Activated CD8-positive, alpha-beta memory T cell treated with anti-CD3 and anti-CD28 coated beads, Interleukin-2, amount 50 U/mL, for 1 hour (primary cell): ENCODE measurements around the gene EYS.

Source experiments
- DNase-seq: peaks from one replicate; pipeline ENCODE4 v3.0.0-alpha.2; 2020; ENCODE audit errors: extremely low read depth

EYS gene

GRCh38 chr6:64141680-64142079, 1565.3 kb downstream of the EYS start:
- DNase-seq, result no peak

DNA sequence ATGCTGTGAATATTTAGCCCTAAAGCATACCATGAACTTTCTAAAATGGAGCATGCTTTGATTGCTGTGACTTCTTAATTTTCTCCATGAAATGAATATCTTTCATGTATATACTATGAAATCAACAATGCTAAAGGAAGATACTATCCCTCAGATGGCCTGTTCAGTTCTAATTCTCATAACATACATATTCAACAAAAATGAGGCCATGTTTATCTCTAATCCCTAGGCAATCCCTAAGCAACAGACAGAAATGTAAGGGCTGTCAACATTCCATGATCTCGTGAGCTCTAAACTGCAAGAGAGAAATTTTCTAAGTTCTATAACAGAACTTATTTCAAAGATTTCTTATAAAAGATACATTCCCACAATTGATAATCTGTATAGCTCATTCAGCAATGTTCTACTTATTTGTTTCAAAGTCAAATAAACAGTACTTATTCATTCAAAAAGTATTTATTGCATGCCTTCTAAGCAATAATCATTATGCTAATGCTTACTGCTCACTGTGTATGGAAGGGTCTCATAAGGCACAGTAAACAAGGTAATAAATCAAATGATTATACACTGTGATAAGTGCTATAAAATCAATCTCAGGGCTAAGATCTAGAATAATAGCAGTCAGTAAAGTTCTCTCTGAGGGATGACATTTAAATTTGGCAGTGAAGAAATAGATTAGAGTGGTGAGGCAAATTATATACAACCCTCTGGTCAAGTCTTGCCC, 1578.6 kb downstream of the EYS start:
- DNase-seq, result no peak

DNA sequence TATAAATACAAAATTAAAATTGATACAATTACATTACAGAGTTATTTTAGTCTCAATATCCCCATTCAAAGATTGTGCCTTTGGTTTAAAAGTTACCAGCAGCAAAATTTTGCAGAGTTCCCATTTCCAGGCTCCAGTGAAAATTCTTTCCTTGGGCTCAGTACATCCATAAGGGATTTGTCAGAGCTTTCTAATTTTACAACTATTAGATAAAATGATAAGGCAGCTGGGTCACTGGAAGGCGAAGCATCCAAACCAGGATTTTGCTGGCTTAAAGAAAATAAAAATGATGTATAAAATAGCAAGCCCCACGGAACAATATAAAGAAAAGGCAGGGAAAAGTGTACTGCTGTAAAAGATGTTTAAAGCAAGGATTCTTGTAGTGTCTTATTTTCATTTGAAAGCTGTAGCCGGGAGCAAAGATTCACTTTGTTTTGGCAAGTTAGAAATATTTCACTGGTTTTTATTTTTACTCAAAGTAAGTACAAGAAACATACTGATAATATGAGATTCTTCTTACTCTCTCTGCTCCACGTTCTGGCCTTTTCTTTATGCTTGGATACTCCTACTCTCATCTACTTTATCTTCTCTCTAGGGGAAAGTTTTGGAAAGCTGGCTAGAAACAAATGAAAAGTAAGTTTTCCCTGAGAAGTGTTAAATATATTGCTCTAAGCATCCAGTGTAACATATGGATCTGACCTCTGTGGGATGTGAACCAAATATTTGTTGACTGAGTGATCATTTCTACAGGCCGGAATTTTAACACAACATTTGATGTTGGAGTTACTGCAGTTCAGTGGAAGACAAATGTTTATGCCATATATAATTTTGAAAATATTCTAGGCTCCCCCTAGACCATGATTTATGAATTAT, 1583.0 kb downstream of the EYS start:
- no peak for DNase-seq

- DNase-seq, result no peak
Measured at GRCh38 chr6:64122712-64123375, 1584.2 kb downstream of the EYS start.

DNA sequence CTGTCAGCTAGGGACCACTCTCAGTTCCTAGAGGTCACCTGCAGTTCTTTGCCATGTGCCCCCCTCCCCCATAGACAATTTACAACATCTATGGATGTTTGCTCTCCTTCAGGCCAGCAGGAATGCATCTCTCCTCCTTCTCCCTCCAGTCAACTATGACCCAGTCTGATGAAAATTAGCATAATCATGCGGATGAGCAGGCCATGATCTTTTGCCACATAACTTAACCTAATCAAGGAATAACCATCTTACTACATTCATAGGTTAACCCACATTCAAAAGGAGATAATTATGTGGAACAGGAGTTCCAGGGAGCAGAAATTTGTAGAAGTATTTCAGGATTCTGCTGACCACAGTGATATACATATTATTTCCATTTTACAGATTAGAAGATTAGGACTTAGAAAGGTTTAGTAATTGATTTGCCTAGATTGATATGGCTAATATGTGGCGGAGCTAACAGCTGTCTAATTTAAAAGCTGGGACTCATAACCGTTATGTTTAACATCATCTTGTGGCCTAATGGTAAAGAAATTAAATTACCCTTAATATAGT, 1585.9 kb downstream of the EYS start:
- no peak for DNase-seq

DNA sequence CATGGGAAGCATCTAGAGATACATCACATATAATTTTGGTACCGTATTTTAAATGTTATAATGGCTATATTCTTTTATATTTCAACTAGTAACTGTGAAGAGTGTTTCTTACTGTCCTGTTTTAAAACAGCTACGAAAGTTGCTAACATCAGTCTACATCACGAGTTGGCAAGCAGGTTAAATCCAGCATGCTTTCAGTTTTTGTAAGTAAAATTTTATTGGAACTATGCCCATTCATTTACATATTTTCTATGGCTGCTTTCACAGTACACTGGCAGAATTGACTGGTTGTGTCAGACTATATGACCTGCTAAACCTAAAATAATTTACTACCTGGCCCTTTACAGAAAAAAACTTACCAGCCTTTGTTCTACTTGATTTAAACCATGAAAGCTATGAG, 1593.3 kb downstream of the EYS start:
- no peak for DNase-seq

DNA sequence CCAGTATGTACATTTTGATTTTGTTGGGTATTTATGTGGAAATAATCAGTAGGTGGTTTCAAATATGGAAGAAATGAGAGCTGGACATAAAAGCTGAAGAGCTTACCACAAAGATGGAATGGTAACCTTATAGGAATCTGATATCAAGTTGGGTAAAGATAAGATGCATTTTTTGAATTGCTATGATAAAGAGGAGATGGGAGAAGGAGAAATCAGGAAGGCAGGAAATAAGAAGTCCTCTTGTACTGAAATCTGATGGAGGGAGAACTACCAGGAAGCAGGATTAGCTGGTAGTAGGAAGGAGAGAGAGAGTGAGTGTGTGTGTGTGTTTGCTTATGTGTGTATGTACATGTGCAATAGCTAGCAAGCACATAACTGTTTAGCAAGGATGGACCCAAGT, 1603.0 kb downstream of the EYS start:
- DNase-seq, result no peak

DNA sequence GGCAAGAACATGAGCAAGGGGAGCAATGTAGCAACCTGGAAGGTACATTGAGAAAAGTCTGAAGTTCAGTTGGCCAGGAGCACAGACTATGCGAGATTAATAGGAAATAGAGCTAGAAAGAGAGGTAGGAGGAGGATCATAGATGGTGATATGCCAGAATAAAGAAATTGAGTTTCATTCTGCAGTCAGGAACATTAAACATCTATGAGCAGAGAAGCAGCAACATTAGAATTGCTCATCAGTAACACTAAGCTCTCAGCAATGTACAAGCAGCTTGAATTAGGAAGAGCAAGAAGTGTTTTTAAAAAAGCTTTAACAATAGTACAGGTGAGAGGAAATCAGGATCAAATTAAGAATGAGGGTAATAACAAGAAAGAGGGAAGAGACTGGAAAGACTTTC, 1603.5 kb downstream of the EYS start:
- no peak for DNase-seq

DNA sequence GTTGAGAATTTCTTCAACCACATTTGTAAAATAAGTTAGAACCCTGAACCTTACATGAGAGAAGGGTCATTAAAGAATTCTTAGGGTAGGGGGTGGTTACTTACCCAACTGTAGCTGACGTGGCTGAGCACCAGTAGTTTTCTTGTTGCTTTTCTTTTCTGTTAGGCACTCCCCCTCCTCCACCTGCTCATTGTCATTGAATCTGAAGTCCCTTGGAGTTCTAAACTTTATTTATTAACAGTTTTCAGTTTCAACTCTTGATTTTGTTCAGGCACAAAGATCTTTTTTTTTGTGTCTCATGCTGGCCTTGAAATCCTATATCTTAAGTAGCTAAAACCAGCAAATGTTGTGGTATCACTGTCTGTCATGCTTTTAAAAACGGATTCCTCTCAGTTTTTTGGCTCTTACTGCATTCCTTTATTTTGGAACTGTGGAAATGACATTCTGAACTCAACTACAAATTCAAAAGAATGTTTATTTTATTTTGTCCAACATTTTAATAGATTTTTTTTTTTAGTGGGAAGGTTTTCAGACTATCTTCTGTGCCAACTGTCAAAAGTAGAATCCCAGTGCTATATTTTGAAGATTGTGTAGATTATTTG, 1606.2 kb downstream of the EYS start:
- no peak for DNase-seq

- no peak for DNase-seq
Measured at GRCh38 chr6:64090352-64090751, 1616.7 kb downstream of the EYS start.

DNA sequence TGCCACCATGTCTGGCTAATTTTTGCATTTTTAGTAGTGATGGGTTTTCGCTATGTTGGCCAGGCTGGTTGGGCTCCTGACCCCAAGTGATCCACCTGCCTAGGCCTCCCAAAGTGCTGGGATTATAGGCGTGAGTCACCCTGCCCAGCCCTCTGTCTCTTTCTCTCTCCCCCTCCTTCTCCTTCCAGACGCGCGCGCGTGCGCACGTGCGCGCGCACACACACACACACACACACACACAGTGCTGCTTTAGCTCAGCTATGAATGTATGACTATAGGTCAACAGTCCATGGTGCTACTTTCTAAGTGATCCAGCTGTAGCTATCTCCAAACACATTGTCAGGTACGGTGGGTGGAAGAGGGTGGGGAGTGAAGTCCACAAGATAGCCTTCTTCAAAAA, 1621.9 kb downstream of the EYS start:
- DNase-seq, result no peak

DNA sequence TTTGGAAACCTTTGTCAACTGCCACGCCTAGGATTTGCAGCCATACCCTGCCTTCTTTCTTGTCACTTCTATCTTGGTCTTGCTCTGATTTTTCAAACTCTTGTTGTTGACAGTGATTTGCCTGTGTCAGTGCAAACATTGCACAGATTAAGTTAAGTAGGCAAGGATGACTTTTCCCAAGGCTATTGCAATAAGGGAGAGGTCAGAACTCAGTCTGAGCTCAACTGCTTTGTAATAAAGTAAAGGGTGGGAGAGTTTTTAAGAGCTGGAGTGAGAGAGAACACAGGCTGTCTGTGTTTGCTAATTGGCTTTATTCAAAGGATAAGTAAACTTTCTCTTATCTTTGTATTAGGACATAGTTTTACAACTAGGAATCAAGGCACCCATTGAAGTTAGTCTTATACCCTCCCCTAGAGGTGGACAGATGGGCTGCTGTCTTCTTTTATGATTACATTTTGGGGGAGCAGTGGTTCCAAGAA, 1622.8 kb downstream of the EYS start:
- no peak for DNase-seq

DNA sequence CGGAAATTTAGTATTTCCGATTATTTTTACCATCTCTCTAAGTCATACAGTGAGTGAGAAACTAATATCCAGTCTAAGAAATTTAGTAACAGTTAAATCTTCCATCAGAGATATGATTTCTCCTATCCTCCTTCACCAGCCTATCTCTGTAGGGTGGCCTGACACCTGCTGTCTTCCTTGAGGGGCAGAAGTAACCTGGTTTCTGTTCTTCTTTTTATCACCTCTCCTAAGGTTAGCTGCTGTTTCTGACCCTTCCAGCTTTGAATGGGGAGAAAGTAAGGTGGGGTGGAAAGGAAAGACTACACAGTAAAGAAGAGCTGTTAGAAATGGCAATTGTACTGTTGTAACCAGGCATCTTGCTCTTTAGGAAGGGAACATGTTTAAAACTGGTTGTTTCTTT, 1623.8 kb downstream of the EYS start:
- no peak for DNase-seq

- no peak for DNase-seq
Measured at GRCh38 chr6:64081453-64081852, 1625.6 kb downstream of the EYS start.

GRCh38 chr6:64074981-64075380, 1632.0 kb downstream of the EYS start:
- DNase-seq, result no peak

DNA sequence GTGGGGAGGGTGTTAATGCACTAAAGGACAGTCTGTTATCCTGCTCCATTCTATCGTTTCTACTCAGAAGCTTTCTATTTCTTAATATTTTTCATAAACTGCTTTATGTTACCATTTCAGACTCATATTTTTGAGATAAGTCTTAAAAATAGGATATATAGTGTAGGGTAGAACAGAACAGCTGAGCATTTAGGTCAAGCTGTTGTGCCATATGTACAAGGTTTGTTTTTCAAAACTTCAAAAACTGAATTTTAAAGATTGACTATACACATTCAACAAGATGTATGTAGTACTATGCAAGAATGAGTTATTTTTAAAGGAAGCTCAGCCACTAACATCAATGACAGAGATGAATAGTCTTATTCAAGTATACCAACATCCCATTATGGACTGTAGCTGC, 1634.3 kb downstream of the EYS start:
- no peak for DNase-seq

DNA sequence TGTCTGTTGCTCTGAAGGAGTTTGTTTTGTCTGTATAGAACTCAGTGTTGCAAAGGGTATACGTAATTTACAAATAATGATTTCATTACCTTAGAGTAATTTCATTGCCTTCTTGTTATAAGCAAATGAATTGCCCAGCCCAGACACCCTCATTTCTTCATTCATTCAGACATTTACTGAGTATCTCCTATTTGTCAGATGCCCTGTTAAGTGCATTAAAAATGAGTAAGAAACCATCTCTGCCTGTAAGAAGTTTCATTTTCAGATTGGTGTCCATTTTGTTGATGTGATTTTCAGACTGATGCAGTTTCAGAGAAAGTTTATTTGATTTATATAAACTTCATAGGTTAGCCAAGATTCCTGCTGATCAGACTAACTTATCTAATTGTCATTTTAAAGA, 1642.1 kb downstream of the EYS start:
- DNase-seq, result no peak

GRCh38 chr6:64062960-64063683, 1643.9 kb downstream of the EYS start:
- DNase-seq, result no peak

- no peak for DNase-seq
Measured at GRCh38 chr6:64054861-64055260, 1652.2 kb downstream of the EYS start.

GRCh38 chr6:64050590-64050989, 1656.4 kb downstream of the EYS start:
- no peak for DNase-seq

- DNase-seq, result no peak
Measured at GRCh38 chr6:64049736-64050135, 1657.3 kb downstream of the EYS start.
